HG02588 (cell line): ENCODE results near the gene MBNL1.

Experiments
- ATAC-seq: cut with Tn5 transposase; IDR thresholded peaks from one replicate; pipeline ENCODE4 v1.9.1; 2021; ENCODE audit warnings: mild to moderate bottlenecking, moderate library complexity; ENCODE audit not compliant: unreplicated experiment

MBNL1 gene

GRCh38 chr3:152271501-152272236 is 2.9 kb downstream of the MBNL1 start:
- no peak for ATAC-seq

- no peak for ATAC-seq
These were observed 4.1 kb downstream of the MBNL1 start for GRCh38 chr3:152272771-152273242.

DNA sequence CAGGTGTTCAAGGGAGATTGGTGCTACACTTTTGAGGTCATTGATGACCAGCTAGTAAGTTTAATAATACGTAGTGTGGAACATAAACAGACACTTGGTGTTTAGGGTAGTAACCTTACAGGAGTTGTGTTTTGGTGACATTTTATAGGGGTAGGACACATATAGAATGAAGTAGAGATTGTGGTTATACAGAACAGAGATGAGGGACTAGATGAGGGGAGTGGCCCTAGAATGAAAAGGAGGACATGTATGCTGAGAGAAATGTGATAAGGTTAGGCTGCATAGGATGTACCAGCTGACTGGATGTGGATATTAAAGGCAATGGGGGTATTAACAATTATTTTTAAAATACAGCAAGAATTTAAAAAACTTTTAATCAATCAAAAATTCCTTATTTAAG is 8.0 kb downstream of the MBNL1 start:
- ATAC-seq = no peak

GRCh38 chr3:152277198-152277597 is 8.5 kb downstream of the MBNL1 start:
- no peak for ATAC-seq

DNA sequence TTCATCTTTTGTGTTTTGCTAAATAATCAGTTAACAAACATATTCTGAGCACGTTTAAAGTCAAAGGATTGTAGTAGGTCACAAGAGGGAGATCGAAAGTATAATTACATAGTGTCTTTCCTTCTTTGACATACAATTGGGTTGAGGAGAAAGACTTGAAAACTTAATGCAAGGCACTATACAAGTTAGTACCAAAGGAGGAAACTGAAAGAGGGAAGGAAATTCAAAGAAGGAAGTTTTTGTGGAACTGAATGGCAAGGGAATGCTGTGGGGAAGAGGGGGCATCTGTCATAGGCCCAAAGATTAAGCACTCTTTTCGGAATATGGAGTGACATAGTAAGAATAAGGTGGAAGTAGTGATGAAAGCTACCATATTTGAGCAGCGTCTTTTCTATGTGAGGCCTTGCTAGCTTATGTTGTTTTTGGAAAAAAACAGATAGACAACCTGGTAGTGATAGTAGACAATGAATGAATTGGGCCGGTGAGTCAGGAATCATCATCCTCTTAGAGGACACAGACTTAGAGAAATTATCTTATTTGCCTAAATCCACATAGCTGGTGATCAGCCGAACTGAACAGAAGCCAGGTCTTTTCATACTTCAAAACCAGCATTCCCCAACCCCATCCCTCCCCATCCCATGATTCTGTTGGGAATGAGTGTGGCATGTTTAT is 10.2 kb downstream of the MBNL1 start:
- no peak for ATAC-seq

DNA sequence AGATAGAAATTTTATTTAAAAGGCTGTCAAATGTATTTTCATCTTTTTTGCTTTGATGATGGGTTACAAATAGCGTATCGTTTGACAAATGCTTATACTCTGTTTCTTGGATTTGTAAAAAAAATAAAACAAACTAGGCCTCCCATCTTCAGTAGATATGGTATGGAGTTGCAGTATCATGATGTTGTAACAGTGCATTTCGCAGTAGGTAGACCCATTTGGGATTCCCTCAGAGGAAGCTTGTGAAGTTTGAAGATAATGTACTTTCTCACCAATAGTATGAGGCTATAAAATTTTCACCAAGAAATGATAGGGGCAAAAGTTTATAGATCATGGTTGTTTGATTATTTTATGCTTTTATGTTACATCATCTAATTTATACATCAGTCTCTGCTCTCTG is 10.8 kb downstream of the MBNL1 start:
- no peak for ATAC-seq

- no peak for ATAC-seq
These were observed 11.8 kb downstream of the MBNL1 start for GRCh38 chr3:152280539-152280938.

- peak; percentile 79 for ATAC-seq
These were observed 12.5 kb downstream of the MBNL1 start for GRCh38 chr3:152281133-152281713.

DNA sequence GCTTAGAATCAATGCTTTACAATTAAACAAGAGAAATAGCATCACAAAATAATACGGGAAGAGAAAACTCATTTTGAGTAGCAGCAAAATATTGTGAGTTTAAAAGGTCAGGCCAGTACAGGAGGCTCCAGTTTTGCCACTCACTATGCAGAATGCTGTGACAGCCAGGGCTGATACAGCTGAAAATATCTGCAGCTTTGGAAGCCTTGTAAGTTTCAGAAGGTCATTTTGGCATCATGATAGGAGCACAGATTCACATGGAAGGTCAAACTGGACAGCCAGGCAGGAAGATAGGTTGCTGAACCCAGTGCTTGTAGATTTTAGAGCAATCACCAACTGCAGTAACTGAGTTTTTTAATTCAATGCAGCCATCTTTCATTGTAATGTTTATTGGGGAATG is 14.1 kb downstream of the MBNL1 start:
- no peak for ATAC-seq

DNA sequence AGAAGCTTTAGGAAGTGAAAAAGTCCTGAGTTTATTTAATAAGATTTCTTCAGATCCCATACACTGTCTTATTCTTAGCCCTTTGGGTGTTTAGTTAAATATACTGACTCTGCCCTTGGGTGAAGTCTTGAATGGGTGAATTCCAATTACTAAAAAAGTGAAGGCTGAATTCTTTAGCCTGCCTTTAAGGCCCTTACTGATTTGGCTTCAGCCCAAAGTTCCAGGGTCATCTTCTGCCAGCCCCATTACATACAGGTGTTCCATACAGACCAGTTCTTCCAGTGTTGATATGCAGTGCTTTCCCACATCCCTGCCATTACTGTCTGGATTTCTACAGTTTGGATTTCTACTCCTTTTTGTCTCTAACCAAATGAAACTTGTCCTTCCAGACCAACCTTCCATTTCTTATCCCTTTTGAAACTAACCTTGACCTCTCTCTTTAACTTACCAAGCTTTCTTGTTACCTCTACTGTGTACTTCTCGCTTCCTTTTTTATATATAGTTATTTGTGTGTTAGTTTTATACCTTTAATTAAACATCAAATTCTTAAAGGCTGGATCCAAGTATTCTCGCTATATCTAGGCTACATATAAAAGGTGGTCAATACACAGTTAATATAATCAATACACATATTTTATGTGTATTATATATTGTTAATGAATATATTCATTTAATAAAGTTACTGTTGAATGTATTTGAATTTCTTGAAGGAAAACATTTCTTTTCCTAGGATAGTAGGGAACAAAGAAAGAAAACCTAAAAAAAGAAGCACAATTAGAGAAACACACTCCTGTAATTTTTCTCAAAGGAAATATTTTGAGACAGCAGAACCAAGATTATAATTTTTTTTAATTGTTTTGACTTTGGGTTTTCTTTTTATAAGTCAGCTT is 15.0 kb downstream of the MBNL1 start:
- ATAC-seq = no peak

DNA sequence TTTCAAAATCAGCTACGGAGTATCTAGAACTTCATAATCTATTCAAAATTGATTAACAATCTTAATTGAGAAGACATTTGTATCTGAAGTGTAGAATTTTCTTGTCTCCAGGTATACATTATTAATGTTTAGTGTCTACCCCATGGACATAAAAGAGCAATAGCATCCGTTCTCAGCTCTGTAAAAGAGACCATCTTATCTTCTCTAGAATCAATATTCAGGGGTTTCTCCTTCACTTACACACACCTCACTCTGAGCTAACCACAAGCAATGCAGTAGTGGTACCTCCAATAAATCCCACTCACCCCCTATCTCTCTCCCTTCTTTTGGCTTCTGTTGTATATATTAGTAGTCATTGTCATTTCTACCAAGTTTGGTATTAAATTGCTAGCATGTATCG is 16.2 kb downstream of the MBNL1 start:
- ATAC-seq = no peak

DNA sequence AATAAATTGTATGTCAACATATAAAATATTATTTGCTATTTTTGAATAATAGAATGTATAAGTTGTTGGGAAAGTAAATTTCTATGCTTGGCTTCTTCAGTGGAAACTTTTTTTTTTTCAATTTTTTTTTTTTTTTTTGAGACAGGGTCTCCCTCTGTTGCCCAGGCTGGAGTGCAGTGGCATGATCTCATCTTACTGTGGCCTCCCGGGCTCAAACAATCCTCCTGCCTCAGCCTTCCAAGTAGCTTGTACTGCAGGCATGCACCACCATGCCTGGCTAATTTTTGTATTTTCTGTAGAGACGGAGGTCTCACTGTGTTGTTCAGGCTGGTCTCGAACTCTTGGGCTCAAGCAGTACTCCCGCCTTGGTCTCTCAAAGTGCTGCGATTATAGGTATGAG is 16.8 kb downstream of the MBNL1 start:
- ATAC-seq = no peak

DNA sequence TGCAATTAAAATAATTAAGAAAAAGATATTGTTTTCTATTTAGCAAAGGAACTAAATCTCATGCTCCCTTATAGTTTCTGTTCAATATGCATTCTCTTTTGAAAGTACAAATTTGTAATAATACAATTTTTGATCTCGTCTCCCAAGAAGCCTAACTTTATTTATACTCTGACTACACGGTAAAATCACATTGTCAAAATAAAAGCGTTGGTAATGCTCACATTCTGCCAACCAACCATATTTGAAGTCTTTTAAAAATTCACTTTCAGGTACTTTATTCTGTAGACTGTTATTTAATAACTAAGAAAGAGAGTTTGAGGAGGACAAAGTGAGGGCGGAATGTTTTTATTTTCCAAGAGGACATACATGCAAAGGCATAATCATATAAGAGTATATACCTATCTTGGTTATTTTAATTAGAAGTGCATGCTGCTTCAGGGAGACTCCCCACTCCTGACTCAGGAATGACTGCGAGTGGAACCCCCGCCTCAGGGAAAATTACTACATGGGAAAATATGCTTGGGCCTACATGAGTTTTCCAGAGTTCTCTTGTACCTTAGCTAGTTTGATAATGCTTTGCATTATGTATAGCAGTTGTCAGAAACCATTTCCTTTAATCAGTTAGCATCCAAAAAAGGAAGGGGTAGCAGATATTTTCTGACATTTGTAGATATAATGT is 19.3 kb downstream of the MBNL1 start:
- ATAC-seq = no peak

GRCh38 chr3:152288681-152289080 is 20.0 kb downstream of the MBNL1 start:
- ATAC-seq = no peak

GRCh38 chr3:152289708-152290107 is 21.0 kb downstream of the MBNL1 start:
- no peak for ATAC-seq

DNA sequence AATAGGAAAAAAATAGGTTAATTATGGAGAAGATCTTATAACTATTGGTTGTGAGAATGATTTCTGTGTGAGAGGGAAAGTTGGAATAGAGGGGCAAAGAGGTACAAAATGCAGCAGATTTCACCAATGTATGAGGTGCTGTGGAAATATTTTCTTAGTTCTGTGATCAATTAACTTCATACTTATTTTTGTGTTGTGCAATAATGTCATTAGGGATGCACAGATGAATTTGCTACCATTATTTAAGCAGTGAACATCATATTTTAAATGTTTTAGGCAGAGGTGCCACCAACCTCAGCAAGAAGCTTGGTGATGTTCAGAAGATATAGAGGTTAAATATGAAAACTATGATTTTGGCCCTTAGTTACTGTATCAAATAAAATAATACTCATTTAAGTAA is 21.6 kb downstream of the MBNL1 start:
- ATAC-seq = no peak

DNA sequence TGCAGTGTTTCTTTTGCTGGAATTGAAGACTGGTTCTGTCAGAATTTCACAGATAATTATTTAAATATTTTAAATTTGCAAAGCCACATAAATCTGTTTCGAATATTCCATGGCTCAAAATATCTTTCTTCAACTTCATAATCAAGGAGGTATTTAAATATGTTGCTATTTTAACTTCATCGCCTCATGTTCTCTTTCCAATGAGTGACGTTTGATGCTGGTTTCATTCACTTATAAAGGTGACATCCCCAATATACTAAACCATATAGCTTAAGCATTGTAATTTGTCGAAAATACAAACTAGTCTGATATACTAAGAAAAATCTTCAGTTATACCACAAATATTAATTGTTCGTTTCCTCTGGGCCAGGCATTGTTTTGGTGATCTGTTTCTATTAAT is 22.5 kb downstream of the MBNL1 start:
- ATAC-seq = no peak

DNA sequence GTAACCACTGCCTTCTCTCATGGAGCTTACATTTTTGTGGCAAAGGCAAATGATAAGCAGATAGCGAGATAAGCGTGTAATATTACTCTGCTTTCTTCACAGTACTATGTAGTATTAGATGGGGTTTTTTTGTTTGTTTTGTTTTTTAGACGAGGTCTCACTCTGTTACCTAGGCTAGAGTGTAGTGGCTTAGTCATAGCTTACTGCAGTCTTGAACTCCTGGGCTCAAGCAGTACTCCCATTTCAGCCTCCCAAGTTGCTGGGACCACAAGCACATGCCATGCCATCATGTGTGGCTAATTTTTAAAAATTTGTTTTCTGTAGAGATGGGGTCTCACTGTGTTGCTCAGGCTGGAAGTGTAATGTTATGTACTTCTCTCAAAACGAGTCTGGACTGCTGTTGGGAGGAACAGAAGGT is 22.9 kb downstream of the MBNL1 start:
- ATAC-seq = no peak

DNA sequence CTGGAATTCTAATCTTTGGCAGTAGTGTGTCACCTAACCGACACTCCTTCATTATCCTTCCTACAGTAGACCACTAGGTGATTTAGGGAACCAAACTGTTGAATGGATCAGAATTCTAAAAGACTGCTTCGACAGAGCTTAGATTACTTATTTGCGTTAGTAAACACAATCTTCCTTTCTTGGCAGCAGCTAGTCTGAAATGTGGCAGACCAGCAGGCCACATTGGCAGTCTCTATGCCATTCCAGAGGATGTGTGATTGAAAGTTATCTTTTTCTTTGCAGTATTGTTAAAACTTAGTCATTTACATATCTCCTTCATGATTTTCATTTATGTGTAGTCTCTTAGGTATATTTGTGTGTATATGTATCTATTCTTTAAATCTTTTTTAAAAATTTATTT is 23.6 kb downstream of the MBNL1 start:
- no peak for ATAC-seq

- no peak for ATAC-seq
These were observed 24.7 kb downstream of the MBNL1 start for GRCh38 chr3:152293347-152294006.
